H1 (cell line): Measurements from ENCODE around the gene MAPRE3. TPM values are rescaled to one million over a fixed set of nuclear protein-coding genes. Genes with fewer than 3 reads are reported as not detected.

Source experiments
- CTCF ChIA-PET: fragments of 300-600 bp; sonication (Branson Sonifier 250); formaldehyde crosslinking; loops from one replicate; lab custom pipeline; 2021; ENCODE audit not compliant: partially characterized antibody; lab: Charles Lee
- POLR2A ChIA-PET: fragments of 300-600 bp; sonication (Branson Sonifier 250); formaldehyde crosslinking; loops from one replicate; lab custom pipeline; 2021; ENCODE audit warnings: inconsistent platforms; ENCODE audit not compliant: partially characterized antibody; lab: Charles Lee
- DNase-seq, 2 experiments: peaks; one replicate each; pipeline versions ENCODE4 v3.0.0 to v3.0.0-alpha.2; 2010 to 2022; ENCODE audit warnings: low spot score in 2 of 2, low read depth in 1 of 2, mixed read lengths in 1 of 2
- FAIRE-seq: peaks from 2 replicates; lab custom pipeline; 2011; peaks lifted over from hg19 to GRCh38; lab: Jason Lieb, UNC
- H2AFZ ChIP-seq: 2 replicates; pipeline ENCODE4 v1.8.1; 2012; ENCODE audit warnings: low read length, inconsistent platforms
- H2AK5ac ChIP-seq: 2 replicates; pipeline ENCODE4 v1.6.1; 2013; ENCODE audit warnings: low read depth, low read length
- H2BK120ac ChIP-seq: replicated peaks from 2 replicates; pipeline ENCODE3; 2013; ENCODE audit warnings: low read depth, low read length, inconsistent platforms
- H2BK12ac ChIP-seq: 2 replicates; pipeline ENCODE4 v1.6.1; 2013; ENCODE audit warnings: low read depth, low read length
- H2BK15ac ChIP-seq: 2 replicates; pipeline ENCODE4 v1.6.1; 2013; ENCODE audit warnings: low read length
- H2BK20ac ChIP-seq: 2 replicates; pipeline ENCODE4 v1.6.1; 2013; ENCODE audit warnings: low read length
- H2BK5ac ChIP-seq: 2 replicates; pipeline ENCODE4 v1.6.1; 2013; ENCODE audit warnings: low read depth, low read length
- H3K14ac ChIP-seq: 2 replicates; pipeline ENCODE4 v1.6.1; 2013; ENCODE audit warnings: inconsistent platforms; ENCODE audit not compliant: insufficient read length
- H3K18ac ChIP-seq: 2 replicates; pipeline ENCODE4 v1.6.1; 2013; ENCODE audit warnings: low read length; ENCODE audit errors: extremely low read depth
- H3K23ac ChIP-seq: 2 replicates; pipeline ENCODE4 v1.6.1; 2013; ENCODE audit warnings: inconsistent platforms; ENCODE audit not compliant: insufficient read length
- H3K23me2 ChIP-seq: 2 replicates; pipeline ENCODE4 v1.6.1; 2013; ENCODE audit warnings: low read depth, low read length
- H3K27ac ChIP-seq: 2 replicates; pipeline ENCODE4 v1.6.1; 2011; ENCODE audit warnings: low read depth, low read length, inconsistent platforms
- H3K27me3 ChIP-seq, 4 experiments: replicated peaks in 1 of 4; 1 replicate in 1 of 4; 2 replicates in 3 of 4; pipeline versions ENCODE4 v1.6.1 to v1.8.1; 2011 to 2013; ENCODE audit warnings: low read length in 3 of 4, mild to moderate bottlenecking in 3 of 4, inconsistent platforms in 2 of 4, mixed read lengths in 2 of 4, moderate library complexity in 1 of 4; ENCODE audit not compliant: control insufficient read depth in 3 of 4, insufficient read depth in 3 of 4; ENCODE audit errors: extremely low read depth in 1 of 4
- H3K36me3 ChIP-seq, 4 experiments: 2 replicates each; pipeline versions ENCODE4 v1.6.1 to v1.8.1; 2011 to 2013; ENCODE audit warnings: mild to moderate bottlenecking in 4 of 4, low read length in 3 of 4, moderate library complexity in 2 of 4, control low read depth in 1 of 4, inconsistent platforms in 1 of 4; ENCODE audit not compliant: insufficient read depth in 4 of 4, control insufficient read depth in 2 of 4
- H3K4ac ChIP-seq: replicated peaks from 2 replicates; pipeline ENCODE3; 2013; ENCODE audit warnings: low read length, low read depth, mixed read lengths, inconsistent platforms; ENCODE audit not compliant: insufficient read length
- H3K4me1 ChIP-seq, 4 experiments: replicated peaks in 1 of 4; 1 replicate in 1 of 4; 2 replicates in 3 of 4; pipeline versions ENCODE4 v1.6.1 to v1.8.1; 2011 to 2013; ENCODE audit warnings: low read length in 3 of 4, inconsistent platforms in 2 of 4, mixed read lengths in 1 of 4; ENCODE audit not compliant: insufficient read depth in 4 of 4, control insufficient read depth in 3 of 4
- H3K4me2 ChIP-seq, 2 experiments: 2 replicates each; pipeline versions ENCODE4 v1.6.1 to v1.8.1; 2011 to 2013; ENCODE audit warnings: low read depth in 2 of 2, low read length in 2 of 2, control low read depth in 1 of 2, inconsistent platforms in 1 of 2, mild to moderate bottlenecking in 1 of 2; ENCODE audit not compliant: insufficient read depth in 1 of 2
- H3K4me3 ChIP-seq, 4 experiments: fragments of 200-600, 300-600 bp in 1 of 4; sonication (generic), shearing (Covaris generic), sonication (Bioruptor Twin) in 1 of 4; 2 replicates each; pipeline versions ENCODE4 v1.5.1 to v1.8.1; 2011 to 2016; ENCODE audit warnings: low read length in 4 of 4, low read depth in 3 of 4, control low read depth in 2 of 4, inconsistent platforms in 2 of 4, mild to moderate bottlenecking in 2 of 4, mixed read lengths in 1 of 4, moderate library complexity in 1 of 4; ENCODE audit not compliant: insufficient read depth in 2 of 4; ENCODE audit errors: extremely low read depth in 1 of 4
- H3K56ac ChIP-seq: replicated peaks from 2 replicates; pipeline ENCODE3; 2013; ENCODE audit warnings: low read depth, mild to moderate bottlenecking, mixed read lengths, low read length, inconsistent platforms; ENCODE audit not compliant: insufficient read length
- H3K79me1 ChIP-seq: 2 replicates; pipeline ENCODE4 v1.6.1; 2013; ENCODE audit warnings: low read depth, low read length, control low read depth
- H3K79me2 ChIP-seq, 2 experiments: 2 replicates each; pipeline versions ENCODE4 v1.6.1 to v1.8.1; 2012 to 2013; ENCODE audit warnings: low read length in 2 of 2, mild to moderate bottlenecking in 2 of 2, inconsistent platforms in 1 of 2; ENCODE audit not compliant: insufficient read depth in 2 of 2, control insufficient read depth in 1 of 2
- H3K9ac ChIP-seq, 4 experiments: replicated peaks in 1 of 4; 1 replicate in 1 of 4; 2 replicates in 3 of 4; pipeline versions ENCODE4 v1.6.1 to v1.8.1; 2011 to 2013; ENCODE audit warnings: low read depth in 3 of 4, low read length in 3 of 4, control low read depth in 2 of 4, mild to moderate bottlenecking in 2 of 4, moderate library complexity in 2 of 4, inconsistent platforms in 1 of 4; ENCODE audit errors: extremely low read depth in 1 of 4
- H3K9me3 ChIP-seq, 2 experiments: 2 replicates each; pipeline versions ENCODE4 v1.6.1 to v1.8.1; 2012 to 2013; ENCODE audit warnings: mild to moderate bottlenecking in 2 of 2, moderate library complexity in 2 of 2, control low read depth in 1 of 2, inconsistent platforms in 1 of 2, low read depth in 1 of 2, low read length in 1 of 2, mixed read lengths in 1 of 2; ENCODE audit not compliant: insufficient read depth in 2 of 2
- H4K20me1 ChIP-seq, 2 experiments: replicated peaks in 1 of 2; 2 replicates each; pipeline versions ENCODE3 to v1.8.1; 2011 to 2013; ENCODE audit warnings: inconsistent platforms in 2 of 2, low read length in 2 of 2, mild to moderate bottlenecking in 1 of 2; ENCODE audit not compliant: insufficient read depth in 2 of 2, control insufficient read depth in 1 of 2
- H4K5ac ChIP-seq: 2 replicates; pipeline ENCODE4 v1.6.1; 2013; ENCODE audit warnings: low read length, low read depth, mixed read lengths, inconsistent platforms; ENCODE audit not compliant: insufficient read length
- H4K8ac ChIP-seq: 2 replicates; pipeline ENCODE4 v1.8.0; 2013; ENCODE audit warnings: mild to moderate bottlenecking, moderate library complexity, low read length, inconsistent platforms; ENCODE audit not compliant: insufficient read depth; ENCODE audit errors: extremely low read depth
- H4K91ac ChIP-seq: replicated peaks from 2 replicates; pipeline ENCODE3; 2013; ENCODE audit warnings: low read length, mixed read lengths, inconsistent platforms; ENCODE audit not compliant: insufficient read length
- CEBPB ChIP-seq: IDR thresholded peaks from 2 replicates; pipeline ENCODE4 v1.6.1; 2012; ENCODE audit warnings: low read depth, low read length
- CHD1 ChIP-seq: IDR thresholded peaks from 2 replicates; pipeline ENCODE4 v1.6.1; 2012; ENCODE audit warnings: low read depth, low read length, improper control_type of control experiment
- EGR1 ChIP-seq: IDR thresholded peaks from 2 replicates; pipeline ENCODE4 v1.6.1; 2011; ENCODE audit warnings: low read depth, low read length, borderline replicate concordance
- EP300 ChIP-seq, 2 experiments: IDR thresholded peaks; 1 replicate in 1 of 2; 2 replicates in 1 of 2; pipeline ENCODE4 v1.6.1; 2011 to 2012; ENCODE audit warnings: low read depth in 2 of 2, low read length in 2 of 2, mild to moderate bottlenecking in 2 of 2, borderline replicate concordance in 1 of 2, inconsistent platforms in 1 of 2, moderate library complexity in 1 of 2
- KDM5A ChIP-seq: fragments of 200-600 bp; IDR thresholded peaks from 2 replicates; pipeline ENCODE4 v1.7.1; 2012; ENCODE audit warnings: mild to moderate bottlenecking, low read length, inconsistent platforms, mixed read lengths
- MAFK ChIP-seq: IDR thresholded peaks from 2 replicates; pipeline ENCODE4 v1.6.1; 2012; ENCODE audit warnings: low read depth, mild to moderate bottlenecking, improper control_type of control experiment, low read length
- POU5F1 ChIP-seq: IDR thresholded peaks from 2 replicates; pipeline ENCODE4 v1.6.1; 2011; ENCODE audit warnings: low read depth, mild to moderate bottlenecking, low read length, moderate library complexity
- RFX5 ChIP-seq: IDR thresholded peaks from 2 replicates; pipeline ENCODE4 v1.6.1; 2011; ENCODE audit warnings: low read depth, low read length, improper control_type of control experiment, borderline replicate concordance
- RNF2 ChIP-seq: fragments of 200-900, 300-1000 bp; sonication (generic); IDR thresholded peaks from 2 replicates; pipeline ENCODE4 v1.7.1; 2016; ENCODE audit warnings: borderline replicate concordance, low read depth, mild to moderate bottlenecking, antibody characterized with exemption, low read length; ENCODE audit not compliant: poor library complexity, severe bottlenecking; ENCODE audit errors: missing control alignments
- RXRA ChIP-seq: IDR thresholded peaks from 2 replicates; pipeline ENCODE4 v1.6.1; 2011; ENCODE audit warnings: low read depth, mild to moderate bottlenecking, low read length, moderate library complexity; ENCODE audit not compliant: insufficient read depth
- SUZ12 ChIP-seq: fragments of 200-600 bp; sonication (generic); IDR thresholded peaks from 2 replicates; pipeline ENCODE4 v1.6.1; 2012; ENCODE audit warnings: mild to moderate bottlenecking, inconsistent platforms, low read length, moderate library complexity, mixed read lengths
- TAF7 ChIP-seq: optimal IDR thresholded peaks from 2 replicates; pipeline ENCODE3; 2011; ENCODE audit warnings: low read depth, mild to moderate bottlenecking, inconsistent platforms, low read length, moderate library complexity, borderline replicate concordance
- WGBS, 2 experiments: shearing (Covaris generic) in 1 of 2; methylation state at CpG; one replicate each; pipeline versions ENCODE4 v1.1.6 to v1.1.7; 2013 to 2015; ENCODE audit warnings: low lambda C conversion rate in 2 of 2, mixed read lengths in 2 of 2, inconsistent platforms in 1 of 2, low coverage in 1 of 2, missing lambda C conversion rate in 1 of 2; ENCODE audit not compliant: insufficient replicate concordance in 2 of 2, insufficient coverage in 1 of 2, insufficient read length in 1 of 2; ENCODE audit errors: extremely low coverage in 1 of 2, missing lambda C conversion rate in 1 of 2; 5-methylcytosine and 5-hydroxymethylcytosine counted together
- polyA plus RNA-seq, 7 experiments: library from polyadenylated mRNA; depleted of rRNA in 3 of 7; stranded (reverse) in 5 of 7; unstranded in 2 of 7; fragments of >200 nt in 5 of 7; fragments of 200-250 nt in 2 of 7; gene quantifications; 1 replicate in 5 of 7; 2 replicates in 1 of 7; 4 replicates in 1 of 7; pipeline versions ENCODE4 v1.2.1 to v1.2.3, GENCODE V29; 2011 to 2013; ENCODE audit warnings: missing spikeins in 2 of 7, mixed read lengths in 2 of 7
- total RNA-seq: library from RNA; stranded (reverse); fragmentation: NEBNext Ultra II Directional; extraction: Animal tissue kit (Norgen Biotek cat#: 25700); gene quantifications from 2 replicates; pipeline ENCODE4 v1.2.1, GENCODE V29; 2021
- TF ChIP-seq, protein P1 (sequence below): IDR thresholded peaks from 2 replicates; pipeline ENCODE4 v1.6.1; 2012; ENCODE audit warnings: inconsistent platforms

The MAPRE3 gene
- total and polyA plus RNA-seq, 2 of the 8 experiments (the other 6 are each of a cell fraction or from before 2014, with no cell fraction given), result 4.9 to 6.6 TPM

DNA sequence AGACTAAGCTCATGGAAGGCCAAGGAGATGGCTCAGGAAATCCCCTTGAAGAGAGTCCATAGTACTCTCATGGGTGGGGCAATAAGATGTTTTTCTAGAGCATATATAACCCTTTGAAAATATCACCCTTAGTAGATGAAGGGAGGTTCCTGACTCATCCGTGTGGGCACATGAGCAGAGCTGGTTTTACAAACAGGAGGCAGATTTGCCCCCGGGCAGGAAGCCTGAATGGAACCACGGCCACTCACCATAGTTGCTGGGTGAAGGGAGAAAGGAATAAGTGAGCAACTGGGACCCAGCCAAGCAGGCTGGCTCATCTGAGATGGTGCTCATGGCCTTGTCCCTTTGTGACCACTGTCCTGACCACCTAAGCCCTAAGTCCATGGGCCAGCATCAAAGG lies 29.0 kb upstream of the MAPRE3 start:
- H2AK5ac ChIP-seq, result no peak overlapping the region
- peaks cover 0 to 2% of the 10 kb centered on the region in 2 experiments for H4K20me1 ChIP-seq
- H4K8ac ChIP-seq, result no peak overlapping the region
- no peaks in the 10 kb centered on the region for H3K79me2 ChIP-seq
- TF ChIP-seq POU5F1 (no peak), CHD1 (no peak), RFX5 (no peak), MAFK (no peak), TAF7 (no peak), KDM5A (no peak), EGR1 (no peak), SUZ12 (no peak), CEBPB (no peak), RXRA (no peak), RNF2 (no peak), EP300 (IDR thresholded peaks at IDR 0.05; ENCODE audit: borderline replicate concordance in 1 of 2, low read depth in 2 of 2, low read length in 2 of 2) (no peak)
- TF ChIP-seq, protein P1, sequence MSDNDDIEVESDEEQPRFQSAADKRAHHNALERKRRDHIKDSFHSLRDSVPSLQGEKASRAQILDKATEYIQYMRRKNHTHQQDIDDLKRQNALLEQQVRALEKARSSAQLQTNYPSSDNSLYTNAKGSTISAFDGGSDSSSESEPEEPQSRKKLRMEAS, result no peak
- peaks cover 4% of the 10 kb centered on the region for H3K23me2 ChIP-seq
- H2BK20ac ChIP-seq, result no peak overlapping the region
- FAIRE-seq (no peak), DNase-seq (no peak)
- no peak overlapping the region for H3K14ac ChIP-seq
- no peak overlapping the region for H3K4me3 ChIP-seq
- H3K23ac ChIP-seq, result no peak overlapping the region
- WGBS, 2 experiments, result 84% methylated on average over 3 of the region's 3 CpGs; no CpG with 5 or more reads in 1 of the 2 experiments
- H4K5ac ChIP-seq, result no peak overlapping the region
- no peak overlapping the region for H3K56ac ChIP-seq
- peaks cover 2 to 17% (median 7%) of the 10 kb centered on the region in 4 experiments for H3K4me1 ChIP-seq
- no peaks in the 10 kb centered on the region for H3K79me1 ChIP-seq
- no peaks in the 10 kb centered on the region for H3K9me3 ChIP-seq
- no peak overlapping the region for H2BK15ac ChIP-seq
- no peak overlapping the region for H3K4me2 ChIP-seq
- H3K27ac ChIP-seq, result no peak overlapping the region
- no peak overlapping the region for H4K91ac ChIP-seq
- POLR2A ChIA-PET, result interaction anchor here (2.0 kb wide), 1 partner anchor 95 kb away, joined by 5 read pairs; no protein-coding TSS in a partner anchor
- H2BK120ac ChIP-seq, result no peak overlapping the region
- H3K36me3 ChIP-seq, result no peaks in the 10 kb centered on the region; a peak in 1 of 8 replicates
- no peak overlapping the region for H2AFZ ChIP-seq
- no peak overlapping the region for H2BK5ac ChIP-seq
- no peak overlapping the region for H3K4ac ChIP-seq
- no peak overlapping the region for H3K18ac ChIP-seq
- peaks cover 0 to 3% (median 0%) of the 10 kb centered on the region in 4 experiments; a peak in 1 of 7 replicates for H3K27me3 ChIP-seq
- no peak overlapping the region for H3K9ac ChIP-seq
- CTCF ChIA-PET, result interaction anchor here (0.6 to 9.7 kb wide), 10 partner anchors 8 to 93 kb away, joined by 4 to 235 read pairs (median 32); partner anchors contain the start of gene DPYSL5
- H2BK12ac ChIP-seq, result no peak overlapping the region
